Right hindlimb (tissue), 1 donor: Measurements from ENCODE around the gene SPINT2.
"Not testable (repeated sequence)": the region's sequence is repeated elsewhere in the genome, so short reads cannot be mapped to it uniquely, and the experiment has no call there.

Source experiments
- DNase-seq: peaks from one replicate; pipeline ENCODE4 v3.0.0-alpha.2; 2018

Gene SPINT2

GRCh38 chr19:38264486-38265212 lies at the start of gene SPINT2:
Gene SPINT2 (plus strand): TSS chr19:38264573. CDS start chr19:38264893, 320 bp downstream.
- DNase-seq = no peak

DNA sequence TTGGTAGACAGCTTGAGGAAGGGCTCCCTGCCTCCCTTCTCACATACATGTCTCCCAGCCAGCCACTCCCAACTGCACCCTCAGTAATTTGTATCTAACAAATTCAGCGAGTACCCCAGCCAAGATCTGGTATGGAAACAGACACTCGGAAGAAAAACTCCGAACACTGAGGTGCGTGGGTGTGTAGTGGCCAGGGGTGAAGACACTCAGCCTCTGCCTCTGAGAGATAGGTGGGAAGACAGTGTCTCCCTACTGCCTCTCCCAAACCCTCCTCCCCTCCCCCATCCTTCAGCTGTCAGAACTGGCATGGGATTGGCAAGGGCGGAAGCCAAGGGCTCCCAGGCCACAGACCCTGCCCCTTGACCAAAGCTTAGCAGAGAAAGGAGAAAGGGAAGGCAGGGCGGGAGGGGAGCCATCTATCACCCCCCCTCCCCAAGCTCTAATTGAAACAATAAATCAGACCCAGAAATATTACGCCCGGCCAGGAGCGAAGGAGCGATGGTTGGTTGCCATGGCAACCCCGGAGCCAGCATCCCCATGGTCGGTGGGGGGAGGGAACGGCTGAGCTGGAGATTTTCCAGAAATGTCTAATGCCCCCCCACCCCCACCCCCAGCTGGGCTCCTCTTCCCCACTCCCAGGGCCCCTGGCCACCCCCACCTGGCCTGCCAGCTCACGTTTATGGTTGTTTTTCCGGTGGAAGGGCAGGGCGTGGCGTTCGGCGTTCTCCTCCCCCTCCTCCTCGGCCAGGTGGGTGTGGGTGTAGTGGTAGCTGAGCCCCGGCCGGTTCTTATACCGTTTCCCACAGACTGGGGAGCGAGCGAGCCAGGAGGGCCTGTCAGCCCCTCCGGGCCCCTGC lies 47.4 kb upstream of the SPINT2 start:
- no peak for DNase-seq

GRCh38 chr19:38218204-38218603 lies 46.2 kb upstream of the SPINT2 start:
- DNase-seq = no peak

DNA sequence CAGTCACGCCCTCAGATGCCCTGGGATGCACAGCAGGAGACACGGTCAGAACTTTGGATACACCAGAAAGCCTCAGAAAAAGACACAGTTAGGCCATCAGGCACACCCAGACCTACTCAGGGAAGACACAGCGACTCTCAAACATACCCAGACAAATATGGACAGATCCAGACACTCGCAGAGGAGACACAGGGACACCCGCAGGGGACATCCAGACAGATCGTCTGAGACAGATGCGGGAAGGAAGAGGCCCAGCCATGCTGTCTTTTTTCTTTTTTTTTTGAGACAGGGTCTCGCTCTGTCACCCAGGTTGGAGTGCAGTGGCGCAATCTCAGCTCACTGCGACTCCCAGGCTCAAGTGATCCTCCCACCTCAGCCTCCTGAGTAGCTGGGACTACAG lies 45.2 kb upstream of the SPINT2 start:
- no peak for DNase-seq

- no peak for DNase-seq
Observed at GRCh38 chr19:38221421-38221820, 43.0 kb upstream of the SPINT2 start.

- DNase-seq = no peak
Observed at GRCh38 chr19:38221919-38222830, 42.2 kb upstream of the SPINT2 start.

GRCh38 chr19:38223119-38223523 lies 41.3 kb upstream of the SPINT2 start:
- no peak for DNase-seq

GRCh38 chr19:38223617-38224013 lies 40.8 kb upstream of the SPINT2 start:
- DNase-seq = no peak

DNA sequence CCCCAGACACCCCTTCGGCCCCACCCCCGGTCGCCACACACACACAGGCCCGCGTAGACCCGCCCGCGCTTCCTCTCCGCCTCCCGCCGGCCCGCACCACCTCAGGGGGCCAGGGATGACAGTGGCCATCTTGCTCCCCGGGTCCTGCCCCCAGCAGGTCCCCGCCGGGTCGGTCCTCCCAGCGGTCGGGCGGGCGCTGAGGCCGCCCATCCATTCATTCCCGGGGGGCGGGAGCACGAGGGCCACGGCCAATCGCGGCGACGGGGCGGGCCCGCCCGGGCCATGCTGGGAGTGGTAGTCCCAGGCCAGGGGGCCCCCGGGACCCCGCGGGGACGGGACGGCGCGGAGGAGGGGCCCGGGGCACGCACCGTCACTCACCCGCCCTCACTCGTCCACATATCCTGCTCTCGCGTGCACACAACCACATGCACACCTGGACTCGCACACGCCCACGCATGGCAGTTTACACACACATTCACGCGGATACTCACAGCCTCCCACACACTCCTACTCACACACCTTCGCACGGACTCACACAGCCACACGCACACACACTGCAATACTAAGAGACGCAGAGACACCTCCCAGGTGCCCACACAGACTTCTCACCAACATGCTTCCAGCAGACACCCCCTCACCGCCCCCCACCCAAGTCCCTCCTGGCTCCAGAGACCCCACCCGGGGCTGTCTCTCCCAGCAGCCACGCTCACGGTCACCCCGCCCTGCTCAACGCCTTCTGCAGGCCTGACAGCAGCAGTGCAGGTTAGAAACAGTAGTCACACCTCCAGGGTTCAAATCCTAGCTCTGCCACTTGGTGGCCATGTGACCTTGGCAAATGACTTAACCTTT lies 40.1 kb upstream of the SPINT2 start, which contains the start of gene DPF1:
DPF1 (minus strand) TSS at position 209 of the 849 bp plus-strand sequence; CDS start at position 129, 80 bp downstream.
- peak; percentile 90 for DNase-seq

DNA sequence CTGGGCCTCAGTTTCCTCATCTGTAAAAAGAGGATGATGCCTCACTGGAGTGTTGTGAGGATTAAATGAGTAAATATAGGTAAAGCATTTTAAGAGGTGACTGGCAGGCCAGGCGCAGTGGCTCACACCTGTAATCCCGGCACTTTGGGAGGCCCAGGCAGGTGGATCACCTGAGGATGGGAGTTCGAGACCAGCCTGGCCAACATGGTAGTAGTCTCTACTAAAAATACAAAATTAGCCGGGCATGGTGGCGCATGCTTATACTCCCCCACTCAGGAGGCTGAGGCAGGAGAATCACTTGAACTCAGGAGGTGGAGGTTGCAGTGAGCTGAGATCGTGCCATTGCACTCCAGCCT lies 39.5 kb upstream of the SPINT2 start:
- DNase-seq = not testable (repeated sequence)

- no peak for DNase-seq
Observed at GRCh38 chr19:38227287-38228004, 36.9 kb upstream of the SPINT2 start.

GRCh38 chr19:38228005-38228377 lies 36.4 kb upstream of the SPINT2 start:
- no peak for DNase-seq

GRCh38 chr19:38228491-38229439 lies 35.6 kb upstream of the SPINT2 start:
- DNase-seq = no peak

GRCh38 chr19:38229585-38230073 lies 34.7 kb upstream of the SPINT2 start:
- DNase-seq = peak; percentile 78

DNA sequence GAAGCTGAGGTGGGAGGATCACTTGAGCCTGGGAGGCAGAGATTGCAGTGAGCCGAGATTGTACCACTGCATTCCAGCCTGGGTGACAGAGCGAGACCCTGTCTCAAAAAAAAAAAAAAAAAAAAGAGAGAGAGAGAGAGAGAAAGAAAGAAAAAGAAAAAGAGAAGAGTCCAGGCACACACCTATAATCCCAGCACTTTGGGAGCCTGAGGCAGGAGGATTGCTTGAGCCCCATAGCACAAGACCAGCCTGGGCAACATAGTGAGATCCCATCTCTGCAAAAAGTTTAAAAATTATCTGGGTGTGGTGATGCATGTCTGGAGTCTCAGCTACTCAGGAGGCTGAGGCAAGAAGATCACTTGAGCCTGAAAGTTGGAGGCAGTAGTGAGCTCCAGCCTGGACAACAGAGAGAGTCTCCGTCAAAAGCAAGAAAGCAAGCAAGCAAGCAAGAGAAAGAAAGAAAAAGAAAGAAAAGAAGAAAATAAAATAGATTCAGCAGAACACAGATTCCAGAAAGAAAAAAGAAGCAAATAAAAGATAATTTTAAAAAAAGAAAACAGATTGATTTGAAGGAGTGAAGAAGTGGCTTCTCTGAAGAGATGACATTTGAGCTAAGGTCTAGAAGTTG lies 33.8 kb upstream of the SPINT2 start:
- DNase-seq = not testable (repeated sequence)

DNA sequence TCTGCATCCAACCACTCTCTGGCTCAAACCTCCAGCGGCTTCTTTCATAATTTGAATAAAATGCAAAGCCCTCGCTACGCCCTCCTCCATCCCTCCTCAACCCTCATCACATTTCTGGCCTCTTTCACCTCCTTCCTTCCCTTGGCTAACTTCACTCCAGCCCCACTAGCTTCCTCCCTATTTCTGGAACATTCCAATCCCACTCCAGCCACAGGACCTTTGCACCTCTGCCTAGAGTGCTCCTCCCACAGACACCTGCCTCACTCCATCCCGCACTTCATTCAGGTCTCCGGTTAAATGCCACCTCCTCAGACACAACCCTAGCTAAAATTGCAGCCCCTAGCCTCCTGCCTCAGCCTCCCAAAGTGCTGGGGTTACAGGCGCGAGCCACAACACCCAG lies 32.5 kb upstream of the SPINT2 start:
- DNase-seq = no peak

DNA sequence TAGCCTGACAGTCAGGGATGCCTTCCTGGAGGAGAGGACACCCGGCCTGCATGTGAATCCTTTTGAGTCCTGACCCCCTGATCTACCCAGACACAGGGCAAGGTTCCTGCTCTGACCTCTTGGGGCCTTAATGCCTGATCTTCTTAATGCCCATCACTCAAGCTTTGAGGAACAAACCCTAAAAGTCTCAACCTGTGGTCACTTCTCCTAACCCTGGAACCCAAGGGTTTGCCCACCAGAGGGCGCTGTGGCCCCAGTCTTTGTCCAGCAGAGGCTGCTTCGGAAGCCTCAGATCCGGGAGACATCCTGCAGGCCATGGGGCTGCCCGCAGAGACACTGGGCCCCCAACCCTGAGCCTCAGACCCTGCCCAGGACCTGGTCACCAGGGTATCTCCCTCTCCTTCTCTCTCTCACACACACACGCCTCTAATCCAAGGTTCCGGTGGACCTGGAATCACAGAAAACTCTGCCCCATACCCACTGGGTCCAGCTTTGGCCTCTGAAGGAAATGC lies 30.6 kb upstream of the SPINT2 start:
- DNase-seq = peak; percentile 75

- DNase-seq = no peak
Observed at GRCh38 chr19:38234615-38235014, 29.8 kb upstream of the SPINT2 start.

DNA sequence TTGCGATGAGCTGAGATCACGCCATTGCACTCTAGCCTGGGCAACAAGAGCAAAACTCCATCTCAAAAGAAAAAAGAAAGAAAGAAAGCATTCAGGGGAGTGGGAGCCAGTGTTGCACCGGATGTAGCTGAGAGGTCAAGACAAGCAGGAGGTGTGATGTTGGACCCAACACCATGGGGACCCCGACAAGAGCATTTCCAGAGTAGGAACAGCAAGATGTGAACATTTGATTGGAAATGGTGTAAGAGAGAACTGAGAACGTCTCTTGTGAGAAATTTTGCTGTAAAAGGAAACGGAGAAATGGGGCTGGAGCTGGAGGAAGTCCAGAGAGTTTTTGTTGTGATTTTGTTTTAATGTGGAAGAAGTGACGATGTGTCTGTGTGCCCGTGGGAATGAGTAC lies 24.6 kb upstream of the SPINT2 start:
- no peak for DNase-seq
